ENCODE results near the gene SERPINB6.
"Not testable (repeated sequence)": the region's sequence is repeated elsewhere in the genome, so short reads cannot be mapped to it uniquely, and the experiment has no call there.

Gene SERPINB6

DNA sequence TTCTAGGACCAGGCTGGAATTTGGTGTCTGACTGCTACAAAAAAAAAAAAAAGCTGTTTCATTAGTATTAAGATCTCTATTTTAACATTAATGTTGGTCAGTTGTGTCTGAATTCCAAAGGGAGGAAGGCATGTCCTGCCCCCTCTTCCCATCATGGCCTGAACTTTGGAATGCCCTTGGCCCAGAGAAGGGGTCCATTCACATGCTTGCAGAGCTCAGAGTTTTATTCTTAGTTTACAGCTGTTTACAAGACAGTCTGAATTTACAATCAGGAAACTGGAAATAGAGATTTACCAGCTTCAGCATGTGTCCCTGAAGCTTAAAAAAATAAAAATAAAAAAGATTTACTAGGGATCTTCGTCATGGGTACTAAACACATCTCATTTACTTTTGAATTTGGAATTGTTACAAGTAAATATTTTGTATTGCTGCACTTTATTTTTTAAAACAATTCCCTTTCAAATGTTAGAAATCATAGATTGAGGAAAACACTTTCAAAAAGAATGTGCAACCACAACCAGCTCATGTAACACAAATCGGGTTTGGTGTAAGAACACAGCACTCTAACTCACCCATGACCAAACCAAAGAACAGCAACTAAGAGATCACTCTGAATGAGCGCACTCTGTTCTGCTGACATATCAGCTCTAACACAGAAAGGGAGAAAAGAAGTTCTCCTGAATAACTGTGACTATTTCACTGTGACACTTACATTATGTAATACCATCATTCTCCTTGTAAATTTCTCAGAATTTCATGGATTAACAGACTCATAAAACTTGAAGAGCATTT is 6.6 kb upstream of the SERPINB6 start:
- no peak for DNase-seq (ENCODE audit: low read depth)

DNA sequence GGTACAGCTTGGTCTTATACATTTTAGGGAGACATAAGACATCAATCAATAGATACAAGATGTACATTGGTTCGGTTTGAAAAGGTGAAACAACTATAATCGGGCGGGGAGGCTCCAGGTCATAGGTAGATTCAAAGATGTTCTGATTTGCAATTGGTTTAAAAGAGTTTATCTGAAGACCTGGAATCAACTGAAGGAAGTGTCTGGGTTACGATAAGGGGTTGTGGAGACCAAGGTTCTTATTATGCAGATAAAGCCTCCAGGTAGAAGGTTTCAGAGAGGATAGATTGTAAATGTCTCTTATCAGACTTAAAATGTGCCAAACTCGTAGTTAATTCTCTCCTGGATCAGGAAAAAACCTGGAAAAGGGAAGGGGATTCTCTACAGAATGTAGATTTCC is 5.9 kb upstream of the SERPINB6 start:
- no peak for DNase-seq (ENCODE audit: low read depth)

DNA sequence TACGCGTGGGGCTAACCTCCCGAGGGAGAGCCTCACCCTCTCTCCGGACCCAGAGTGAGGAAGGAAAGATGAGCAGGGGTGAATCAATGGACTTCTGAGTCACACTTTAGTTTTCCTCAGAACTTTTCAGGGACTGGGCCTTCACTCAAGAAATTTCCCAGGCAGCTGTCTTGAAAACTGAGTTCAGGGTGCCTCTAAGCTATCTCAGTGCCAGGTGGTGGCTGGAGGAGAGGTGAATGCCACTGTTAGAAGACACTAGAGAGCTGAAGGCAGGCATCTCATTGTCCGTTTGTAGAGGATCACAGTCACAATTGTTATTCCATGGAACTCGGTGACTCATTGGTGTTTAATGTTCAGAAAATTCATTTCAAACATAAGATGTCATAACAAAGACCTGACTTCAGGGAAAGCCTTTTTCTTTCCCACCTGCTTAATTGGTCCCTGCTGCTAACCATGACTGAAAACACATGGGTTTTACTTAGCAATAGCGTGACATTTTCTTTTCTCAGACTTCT is 5.3 kb upstream of the SERPINB6 start:
- peak; percentile 65 for DNase-seq (ENCODE audit: low read depth)

DNA sequence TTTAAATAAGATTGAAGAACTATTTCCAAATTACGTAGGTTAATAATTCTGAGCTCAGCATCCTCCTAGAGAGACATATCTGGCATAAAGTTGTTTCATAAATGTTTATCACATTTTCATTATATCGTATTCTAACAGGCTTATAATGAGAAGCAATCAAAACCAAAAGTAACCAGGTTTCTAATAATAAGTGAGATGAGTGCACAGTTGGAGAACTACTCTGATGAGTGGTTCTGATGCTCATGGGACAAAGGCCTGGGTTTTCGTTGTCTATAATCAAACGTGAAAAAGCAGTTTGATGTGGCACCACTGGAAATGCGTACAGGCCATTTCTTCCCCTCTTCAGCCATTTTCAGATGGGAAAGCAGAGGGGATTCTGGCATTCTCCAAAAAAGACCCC is 4.7 kb upstream of the SERPINB6 start:
- DNase-seq (ENCODE audit: low read depth): no peak

DNA sequence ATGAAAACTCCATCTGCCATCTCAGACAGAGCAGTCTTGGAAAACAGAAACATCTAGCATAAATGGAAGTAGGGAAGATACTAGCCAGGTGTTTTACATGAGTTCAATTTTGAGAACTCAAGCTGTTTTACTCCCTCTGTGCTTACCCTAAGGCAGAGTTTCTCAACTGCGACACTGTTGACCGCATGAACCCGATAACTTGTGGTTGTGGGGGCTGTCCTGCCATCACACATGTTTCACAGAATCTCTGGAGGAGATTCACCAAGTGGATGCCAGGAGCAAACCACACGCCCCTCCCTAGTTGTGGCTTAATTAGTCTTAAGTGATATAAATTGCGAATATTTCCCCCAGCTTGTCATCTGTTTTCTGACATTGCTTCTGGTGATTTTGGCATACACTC is 2.3 kb upstream of the SERPINB6 start:
- peak; percentile 60 for DNase-seq (ENCODE audit: low read depth)

DNA sequence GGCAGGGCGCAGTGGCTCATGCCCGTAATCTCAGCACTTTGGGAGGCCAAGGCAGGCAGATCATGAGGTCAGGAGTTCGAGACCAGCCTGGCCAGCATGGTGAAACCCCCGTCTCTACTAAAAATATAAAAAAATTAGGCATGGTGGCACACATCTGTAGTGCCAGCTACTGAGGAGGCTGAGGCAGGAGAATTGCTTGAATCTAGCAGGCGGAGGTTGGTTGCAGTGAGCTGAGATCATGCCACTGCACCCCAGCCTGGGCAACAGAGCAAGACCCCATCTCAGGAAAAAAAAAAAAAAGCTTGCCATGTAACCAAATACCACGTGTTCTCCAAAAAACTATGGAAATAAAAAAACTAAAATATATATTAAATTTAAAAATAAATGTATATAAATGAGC is 1.8 kb upstream of the SERPINB6 start:
- not testable (repeated sequence) for DNase-seq (ENCODE audit: low read depth)

DNA sequence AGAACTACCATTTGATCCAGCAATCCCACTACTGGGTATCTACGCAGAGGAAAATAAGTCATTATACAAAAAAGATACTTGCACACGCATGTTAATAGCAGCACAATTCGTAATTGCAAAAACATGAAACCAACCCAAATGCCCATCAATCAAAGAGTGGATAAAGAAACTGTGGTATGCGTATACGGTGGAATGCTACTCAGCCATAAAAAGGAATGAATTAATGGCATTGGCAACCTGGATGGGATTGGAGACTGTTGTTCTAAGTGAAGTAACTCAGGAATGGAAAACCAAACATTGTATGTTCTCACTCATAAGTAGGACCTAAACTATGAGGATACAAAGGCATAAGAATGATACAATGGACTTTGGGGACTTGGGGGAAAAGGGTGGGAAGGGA is 1.3 kb upstream of the SERPINB6 start:
- not testable (repeated sequence) for DNase-seq (ENCODE audit: low read depth)

DNA sequence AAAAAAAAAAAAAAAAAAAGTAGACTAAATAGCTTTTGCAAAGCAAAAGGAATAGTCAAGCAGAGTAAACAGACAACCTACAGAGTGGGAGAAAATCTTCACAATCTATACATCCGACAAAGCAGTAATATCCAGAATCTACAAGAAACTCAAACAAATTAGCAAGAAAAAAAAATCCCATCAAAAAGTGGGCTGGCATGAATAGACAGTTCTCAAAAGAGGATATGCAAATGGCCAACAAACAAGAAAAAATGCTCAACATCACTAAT is 786 bp upstream of the SERPINB6 start:
- not testable (repeated sequence) for DNase-seq (ENCODE audit: low read depth)

DNA sequence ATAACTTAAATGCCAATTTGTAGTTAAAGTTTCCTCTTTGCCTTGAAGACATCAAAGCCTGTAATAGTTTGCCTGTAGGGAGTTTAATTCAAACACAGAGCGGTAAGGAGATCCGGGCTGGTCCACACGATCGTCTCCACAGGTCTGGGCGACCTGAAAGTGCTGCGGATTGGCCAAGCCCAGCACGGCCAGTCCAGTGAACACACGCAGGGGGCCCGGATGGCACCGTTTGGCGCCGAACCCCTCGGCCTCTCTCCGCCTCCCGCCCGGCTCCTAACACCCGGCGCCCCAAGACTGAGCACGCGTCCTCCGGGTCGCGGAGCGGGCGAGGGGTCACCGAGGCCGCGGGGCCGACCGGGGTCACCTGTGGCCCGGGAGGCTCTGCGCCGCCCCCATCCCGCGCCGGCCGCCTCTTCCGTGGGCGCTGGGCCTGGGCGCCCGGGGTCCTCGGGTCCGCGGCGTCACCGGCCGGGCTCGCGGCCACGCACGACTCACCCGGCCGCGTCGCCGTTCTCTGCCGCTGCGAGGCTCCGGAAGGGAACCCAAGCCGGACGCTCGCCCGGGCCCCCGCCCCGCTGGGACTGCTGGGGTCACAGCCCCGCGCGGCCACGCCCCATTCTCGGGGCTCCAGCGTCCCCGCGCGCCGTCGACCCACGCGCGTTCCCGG is 481 bp downstream of the SERPINB6 start:
- DNase-seq (ENCODE audit: low read depth): peak; percentile 55

DNA sequence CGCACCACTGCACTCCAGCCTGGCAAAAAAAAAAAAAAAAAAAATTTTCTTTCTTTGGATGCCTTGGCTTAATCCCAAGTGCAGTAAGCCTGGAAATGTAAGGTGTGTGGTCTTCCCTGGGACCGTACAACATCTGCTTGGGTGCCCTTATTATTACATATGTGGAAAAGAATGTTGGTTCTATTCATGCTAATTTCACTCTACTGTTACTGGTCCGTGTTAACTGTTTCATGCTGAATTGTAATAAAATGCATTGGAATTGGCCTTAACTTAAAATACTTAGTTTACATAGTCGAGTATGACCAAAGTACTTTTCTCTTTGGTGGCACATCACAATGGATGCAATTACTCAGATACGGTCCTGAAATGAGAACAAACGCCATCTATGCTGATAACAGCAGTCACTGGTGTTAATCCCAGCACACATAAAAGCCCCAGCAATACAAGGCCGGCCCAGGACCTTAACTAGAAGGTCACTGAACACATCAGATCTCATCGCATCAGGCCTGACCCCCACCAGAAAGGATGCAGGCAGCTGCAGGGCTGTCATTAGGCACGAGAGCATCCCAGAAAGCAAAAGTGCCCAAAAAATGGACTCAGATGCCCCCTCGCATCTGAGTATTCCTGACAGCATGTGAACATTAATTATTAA is 1.2 kb downstream of the SERPINB6 start:
- DNase-seq (ENCODE audit: low read depth): peak; percentile 32

DNA sequence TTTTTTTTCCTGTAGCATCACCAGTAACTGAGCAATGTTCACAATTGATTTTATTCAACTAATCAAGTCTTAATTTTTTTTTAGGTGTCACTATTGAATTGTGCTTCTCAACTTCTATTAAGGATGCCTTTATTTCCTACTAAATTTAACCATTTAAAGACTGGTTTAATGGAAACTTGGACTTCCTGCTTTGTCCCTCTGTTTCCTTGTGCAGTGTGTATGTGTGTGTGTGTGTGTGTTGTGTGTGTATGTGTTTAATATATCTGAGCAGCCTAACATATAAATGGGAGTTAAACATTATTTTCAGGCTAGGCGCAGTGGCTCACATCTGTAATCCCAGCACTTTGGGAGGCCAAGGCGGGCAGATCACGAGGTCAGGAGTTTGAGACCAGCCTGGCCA is 1.8 kb downstream of the SERPINB6 start:
- DNase-seq (ENCODE audit: low read depth): no peak

DNA sequence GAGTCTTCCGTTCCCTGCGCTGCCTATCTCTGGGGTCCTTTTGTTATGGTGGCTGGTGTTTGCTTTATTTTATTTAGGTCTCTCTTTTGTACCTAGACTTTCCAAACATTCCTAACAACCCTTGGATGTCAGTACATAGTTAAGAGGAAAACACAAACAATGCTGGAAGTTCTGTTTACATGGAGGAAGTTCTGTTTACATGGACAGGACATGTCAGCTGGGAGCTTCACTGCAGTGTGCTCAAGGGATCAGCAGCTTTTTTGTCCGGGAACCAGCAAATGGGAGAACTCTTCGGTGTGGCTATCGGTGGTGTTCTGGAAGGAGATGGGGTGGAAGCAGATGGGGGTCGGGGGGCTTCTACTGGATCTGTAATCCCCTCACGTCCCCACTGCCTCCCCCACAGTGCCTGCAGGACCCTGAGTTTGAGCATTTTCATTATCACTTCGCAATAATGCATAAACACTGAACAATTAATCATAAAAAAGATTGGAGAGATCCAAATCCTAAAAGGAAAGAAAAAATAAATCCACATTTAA is 2.7 kb downstream of the SERPINB6 start:
- no peak for DNase-seq (ENCODE audit: low read depth)

DNA sequence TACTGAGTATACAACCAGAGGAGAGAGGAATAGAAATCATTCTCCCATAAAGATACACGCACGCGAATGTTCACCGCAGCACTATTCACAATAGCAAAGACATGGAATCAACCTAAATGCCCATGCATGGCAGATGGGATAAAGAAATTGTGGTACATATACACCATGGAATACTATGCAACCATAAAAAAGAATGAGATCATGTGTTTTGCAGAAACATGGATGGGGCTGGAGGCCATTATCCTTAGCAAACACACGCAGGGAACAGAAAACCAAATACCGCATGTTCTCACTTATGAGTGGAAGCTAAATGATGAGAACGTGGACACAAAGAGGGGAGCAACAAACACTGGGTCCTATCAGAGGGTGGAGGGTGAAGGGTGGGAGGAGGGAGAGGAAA is 3.4 kb downstream of the SERPINB6 start:
- DNase-seq (ENCODE audit: low read depth): no peak

DNA sequence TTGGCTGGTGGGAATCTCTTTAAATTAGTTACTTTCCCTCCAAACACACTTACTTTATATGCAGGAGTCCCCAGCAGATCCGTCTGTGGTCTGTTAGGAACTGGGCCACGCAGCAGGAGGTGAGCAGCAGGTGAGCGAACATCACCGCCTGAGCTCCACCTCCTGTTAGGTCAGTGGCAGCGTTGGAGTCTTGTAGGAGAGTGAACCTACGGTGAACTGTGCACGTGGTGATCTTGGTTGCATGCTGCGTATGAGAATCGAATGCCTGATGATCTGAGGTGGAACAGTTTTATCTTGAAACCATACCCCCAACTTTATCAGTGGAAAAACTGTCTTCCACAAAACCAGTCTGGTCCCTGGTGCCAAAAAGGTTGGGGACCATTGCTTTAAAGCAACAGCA is 5.0 kb downstream of the SERPINB6 start:
- DNase-seq (ENCODE audit: low read depth): no peak

DNA sequence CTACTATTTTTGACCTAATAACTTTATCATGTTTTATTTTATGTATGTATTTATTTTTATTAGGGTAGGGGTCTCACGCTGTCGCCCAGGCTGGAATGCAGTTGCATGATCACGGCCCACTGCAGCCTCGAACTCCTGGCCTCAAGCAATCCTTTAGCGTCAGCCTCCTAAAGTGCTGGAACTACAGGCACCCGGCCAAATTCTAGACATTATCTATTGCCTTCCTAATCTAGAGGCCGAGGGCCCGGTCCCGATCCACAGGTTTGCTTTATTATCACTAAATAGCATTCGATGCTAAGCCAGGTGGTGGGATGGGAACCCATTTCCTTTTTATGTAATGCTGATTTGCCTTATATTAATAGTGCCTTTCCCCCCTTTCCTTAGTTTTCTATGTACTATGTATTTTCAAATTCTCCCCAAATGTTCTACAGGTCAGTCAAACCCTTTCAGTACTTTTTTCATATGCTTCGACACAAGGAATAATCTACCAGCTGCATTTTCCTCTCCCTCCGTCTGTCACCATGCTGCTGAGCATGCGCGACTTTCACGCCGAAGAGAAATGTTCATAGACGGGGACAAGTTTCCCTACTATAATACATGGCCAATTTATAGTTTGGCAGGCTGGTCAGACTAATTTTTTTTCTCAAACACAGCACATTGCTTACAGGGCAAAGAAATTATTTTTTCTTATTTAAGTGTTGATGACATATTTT is 6.4 kb downstream of the SERPINB6 start:
- no peak for DNase-seq (ENCODE audit: low read depth)

DNA sequence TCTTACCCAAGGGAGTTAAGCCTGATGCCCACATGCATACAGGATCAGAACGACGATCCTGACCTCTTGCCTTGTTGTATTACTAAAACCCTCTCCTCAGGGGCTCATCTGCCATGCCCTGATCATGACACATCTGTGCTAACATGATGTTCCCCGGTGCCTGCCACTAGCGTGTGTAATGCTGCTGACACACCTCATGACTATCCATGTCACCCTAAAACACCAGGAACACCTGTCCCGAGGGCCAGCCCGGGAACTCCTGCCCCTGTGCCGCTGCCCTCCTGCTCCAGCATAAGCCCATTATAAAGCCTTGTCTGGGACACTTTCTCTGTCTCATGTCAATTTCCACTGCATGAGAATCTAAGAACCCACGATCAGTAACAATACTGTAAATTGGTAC is 7.6 kb downstream of the SERPINB6 start:
- no peak for DNase-seq (ENCODE audit: low read depth)

DNA sequence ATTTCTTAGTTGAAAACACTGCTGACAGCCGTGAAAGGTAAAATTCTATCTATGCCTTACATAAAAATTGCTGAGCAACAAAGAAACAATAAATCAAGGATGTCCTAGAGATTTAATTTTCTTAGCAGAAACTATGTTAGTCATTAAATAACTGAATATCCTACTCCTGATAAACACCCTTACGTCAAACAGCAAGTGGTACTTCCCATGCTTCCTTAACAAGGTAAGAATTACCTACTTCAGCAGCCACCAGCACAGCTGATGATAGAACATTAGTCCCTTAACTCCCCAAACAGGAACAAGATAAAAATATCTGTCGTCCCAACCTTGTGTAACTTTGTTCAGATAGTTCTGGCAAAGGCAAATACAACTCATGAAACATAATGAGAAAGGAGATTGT is 8.7 kb downstream of the SERPINB6 start:
- no peak for DNase-seq (ENCODE audit: low read depth)

DNA sequence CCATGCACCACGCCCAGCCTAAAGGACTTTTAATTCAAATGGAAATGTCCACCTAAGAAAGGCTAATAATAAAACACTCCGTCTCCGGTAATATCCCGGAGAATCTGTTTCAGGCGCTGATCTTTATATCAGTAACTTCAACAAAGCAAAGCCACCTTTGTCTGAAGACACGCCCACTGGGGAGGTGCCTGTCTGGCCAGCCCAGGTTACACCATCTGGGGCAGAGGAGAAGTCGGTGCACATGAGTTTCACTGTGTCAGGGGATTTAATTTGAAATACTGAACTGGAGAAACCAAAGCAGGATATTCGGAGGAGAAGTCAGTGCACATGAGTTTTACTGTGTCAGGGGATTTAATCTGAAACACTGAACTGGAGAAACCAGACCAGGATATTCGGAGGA is 9.4 kb downstream of the SERPINB6 start:
- DNase-seq (ENCODE audit: low read depth): no peak

DNA sequence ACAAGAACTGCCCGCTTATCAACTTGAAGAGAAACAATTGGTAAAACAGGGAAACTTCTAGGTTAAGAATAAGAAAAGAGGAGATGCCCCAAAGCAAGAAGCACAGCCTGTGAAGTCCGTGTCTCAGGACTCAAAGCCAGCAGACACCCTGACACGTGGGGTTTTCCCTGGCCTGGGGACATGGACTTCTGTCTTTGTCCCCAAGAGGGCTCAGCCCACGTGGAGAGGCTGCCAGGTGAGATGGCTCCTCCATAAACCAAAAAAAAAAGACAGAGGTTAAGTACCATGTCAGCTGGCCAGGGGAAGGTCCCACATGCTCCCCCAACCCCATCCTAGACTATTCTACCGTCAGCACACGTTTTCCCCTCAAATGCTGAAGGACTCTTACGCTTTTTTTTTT is 9.9 kb downstream of the SERPINB6 start:
- DNase-seq (ENCODE audit: low read depth): no peak

DNA sequence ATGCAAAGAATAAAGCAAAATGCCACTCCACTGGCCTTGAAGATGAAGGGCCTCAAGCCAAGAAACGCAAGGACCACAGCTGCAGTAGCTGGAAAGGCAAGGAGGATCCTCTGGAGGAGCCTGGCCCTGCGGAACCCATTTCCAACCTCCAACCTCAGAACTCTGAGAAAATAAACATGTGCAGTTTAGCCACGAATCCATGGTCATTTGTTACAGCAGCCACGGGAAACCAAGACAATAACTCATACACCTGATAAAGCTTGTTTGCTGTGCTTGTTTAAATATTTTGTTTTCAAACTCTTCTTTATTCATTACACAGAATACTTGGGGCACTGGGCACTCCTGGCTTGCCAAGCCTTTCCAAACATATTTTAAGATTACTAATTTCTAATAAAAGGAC is 10.4 kb downstream of the SERPINB6 start:
- peak; percentile 39 for DNase-seq (ENCODE audit: low read depth)

DNA sequence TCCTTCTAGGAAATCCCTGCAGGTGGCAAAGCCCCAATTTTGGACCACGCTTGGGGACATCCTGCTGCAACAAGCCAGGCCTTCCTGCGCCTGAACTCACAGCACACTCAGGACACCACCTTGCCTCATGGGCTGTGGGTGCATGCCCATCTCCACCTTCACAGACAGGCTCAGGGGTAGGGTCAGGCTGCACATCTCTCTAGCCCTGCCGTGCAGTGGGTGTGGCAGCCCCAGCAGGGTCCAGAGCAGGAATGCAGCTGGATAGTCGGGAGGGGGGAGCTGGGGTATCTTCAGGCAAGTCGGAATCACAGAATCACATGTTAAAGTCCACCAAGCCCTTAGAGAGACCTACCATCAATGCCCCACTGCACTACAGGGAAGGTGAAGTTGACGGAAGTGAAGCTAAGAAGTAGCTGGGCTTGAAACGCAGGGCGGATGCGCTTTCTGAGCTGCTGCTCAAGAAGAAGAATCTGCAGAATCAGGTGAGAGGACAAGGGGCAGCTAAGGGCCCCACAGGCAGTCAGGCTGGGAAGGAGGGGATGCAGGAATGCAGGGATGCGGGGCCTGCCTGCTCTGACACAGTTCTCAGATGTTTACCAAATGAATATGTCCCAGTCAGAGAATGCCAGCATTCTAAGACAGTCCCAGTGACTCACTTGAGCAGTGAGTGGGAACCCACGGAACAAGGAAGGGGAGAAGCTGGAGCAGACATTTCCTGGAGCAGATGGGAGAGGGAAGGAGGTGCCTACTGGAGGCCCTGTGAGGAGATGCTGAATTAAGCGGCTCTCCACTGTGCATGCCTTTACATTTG is 11.3 kb downstream of the SERPINB6 start:
- peak; percentile 83 for DNase-seq (ENCODE audit: low read depth)

DNA sequence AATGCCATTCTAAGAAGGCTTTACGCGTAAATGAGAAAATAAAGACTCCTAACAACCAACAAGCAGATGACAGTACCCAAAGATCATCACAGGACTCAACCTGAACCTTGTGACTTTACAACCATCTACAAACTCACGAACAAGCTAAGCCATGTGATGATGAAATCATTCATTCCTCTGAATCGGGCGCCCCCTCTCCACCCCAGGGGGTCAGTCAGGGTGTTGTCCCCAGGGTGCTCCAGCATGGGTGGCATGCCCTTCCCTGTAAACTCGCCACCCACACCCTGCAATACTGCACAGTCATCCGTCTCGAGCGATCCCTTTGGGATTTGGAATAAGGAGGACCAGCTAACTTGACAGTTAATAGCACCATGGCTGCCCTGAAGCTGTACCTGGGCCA is 12.6 kb downstream of the SERPINB6 start:
- DNase-seq (ENCODE audit: low read depth): no peak

Data from amniotic epithelial cell (primary cell).